ENCODE results near the gene CCDC88C. TPM values are rescaled to one million over a fixed set of nuclear protein-coding genes. Genes with fewer than 3 reads are reported as not detected.
A peak's percentile ranks its signal among the peaks of the same experiment; 100 is the strongest.
"Not testable (repeated sequence)": the region's sequence is repeated elsewhere in the genome, so short reads cannot be mapped to it uniquely, and the experiment has no call there.

The CCDC88C gene
- total RNA-seq, 1 donor from 2014 or later: 12.4 TPM

DNA sequence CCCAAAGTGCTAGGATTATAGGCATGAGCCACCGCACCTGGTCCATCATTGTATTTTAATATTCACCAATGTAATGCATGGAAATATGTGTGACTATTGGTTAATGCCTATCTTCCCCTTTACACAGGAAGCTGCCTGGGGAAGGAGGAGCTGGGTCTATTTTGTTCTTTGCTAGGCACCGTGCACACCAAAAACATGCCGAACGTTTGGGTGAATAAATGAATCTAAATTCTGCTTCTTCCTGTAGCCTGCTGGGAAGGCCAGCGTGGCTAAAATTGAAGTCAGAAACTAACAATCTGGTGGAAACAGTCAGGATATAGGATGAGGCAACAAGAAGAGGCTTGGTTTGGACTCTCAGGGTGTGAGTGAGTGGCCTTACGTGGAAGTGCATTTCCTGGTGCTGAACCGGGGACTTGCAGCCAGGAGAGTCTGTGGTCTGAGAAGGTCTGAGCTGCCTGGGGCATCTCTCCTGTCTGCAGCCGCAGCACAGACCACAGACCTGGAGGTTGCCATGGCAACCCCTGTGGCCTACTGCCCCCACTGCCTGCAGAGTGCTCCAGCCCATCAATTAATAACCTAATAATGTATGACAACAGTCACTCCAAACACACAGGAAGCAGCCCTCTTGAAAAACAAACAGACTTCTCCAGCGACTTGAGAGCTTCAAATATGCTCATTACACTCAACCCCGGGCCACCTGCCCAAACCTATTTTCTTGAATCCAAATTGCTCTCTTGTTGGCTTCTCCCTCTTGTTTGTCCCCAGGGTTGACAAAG is 167.6 kb downstream of the CCDC88C start:
- H3K27ac ChIP-seq (ENCODE audit: low read depth, low read length): no peak overlapping the region
- Mint-ChIP-seq H3K4me1 (ENCODE audit: low read depth, unreplicated experiment) (peaks cover 11% of the 10 kb centered on the region), H3K36me3 (ENCODE audit: low read depth, unreplicated experiment) (no peaks in the 10 kb centered on the region), H3K9me3 (ENCODE audit: unreplicated experiment) (peaks cover 5% of the 10 kb centered on the region), H3K27me3 (ENCODE audit: low read depth, unreplicated experiment) (peaks cover 7% of the 10 kb centered on the region), H3K27ac (ENCODE audit: unreplicated experiment) (peak overlapping the region; percentile 62), H3K4me3 (ENCODE audit: unreplicated experiment) (no peak overlapping the region)
- peaks cover 10% of the 10 kb centered on the region for H3K4me1 ChIP-seq (ENCODE audit: insufficient read depth, low read length)
- H2AFZ ChIP-seq (ENCODE audit: low read depth, low read length): peak overlapping the region; percentile 9
- H3K4me3 ChIP-seq (ENCODE audit: insufficient read depth, low read depth, low read length): no peak overlapping the region
- DNase-seq (ENCODE audit: low read depth) (peak; percentile 74), FAIRE-seq (no peak)
- no peaks in the 10 kb centered on the region for H3K9me3 ChIP-seq (ENCODE audit: insufficient read depth, low read depth, low read length)
- H3K9ac ChIP-seq (ENCODE audit: low read length): no peak overlapping the region
- no peak for TF ChIP-seq EZH2 (IDR thresholded peaks at IDR 0.05; ENCODE audit: insufficient read depth, low read length)
- TF ChIP-seq, protein P1, sequence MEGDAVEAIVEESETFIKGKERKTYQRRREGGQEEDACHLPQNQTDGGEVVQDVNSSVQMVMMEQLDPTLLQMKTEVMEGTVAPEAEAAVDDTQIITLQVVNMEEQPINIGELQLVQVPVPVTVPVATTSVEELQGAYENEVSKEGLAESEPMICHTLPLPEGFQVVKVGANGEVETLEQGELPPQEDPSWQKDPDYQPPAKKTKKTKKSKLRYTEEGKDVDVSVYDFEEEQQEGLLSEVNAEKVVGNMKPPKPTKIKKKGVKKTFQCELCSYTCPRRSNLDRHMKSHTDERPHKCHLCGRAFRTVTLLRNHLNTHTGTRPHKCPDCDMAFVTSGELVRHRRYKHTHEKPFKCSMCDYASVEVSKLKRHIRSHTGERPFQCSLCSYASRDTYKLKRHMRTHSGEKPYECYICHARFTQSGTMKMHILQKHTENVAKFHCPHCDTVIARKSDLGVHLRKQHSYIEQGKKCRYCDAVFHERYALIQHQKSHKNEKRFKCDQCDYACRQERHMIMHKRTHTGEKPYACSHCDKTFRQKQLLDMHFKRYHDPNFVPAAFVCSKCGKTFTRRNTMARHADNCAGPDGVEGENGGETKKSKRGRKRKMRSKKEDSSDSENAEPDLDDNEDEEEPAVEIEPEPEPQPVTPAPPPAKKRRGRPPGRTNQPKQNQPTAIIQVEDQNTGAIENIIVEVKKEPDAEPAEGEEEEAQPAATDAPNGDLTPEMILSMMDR (IDR thresholded peaks at IDR 0.05; ENCODE audit: insufficient read depth, low read depth, low read length): no peak
- H3K79me2 ChIP-seq (ENCODE audit: insufficient read depth, low read length): no peaks in the 10 kb centered on the region
- H4K20me1 ChIP-seq (ENCODE audit: insufficient read depth, low read length): no peaks in the 10 kb centered on the region
- peak overlapping the region; percentile 36 for H3K4me2 ChIP-seq (ENCODE audit: low read length)
- no peaks in the 10 kb centered on the region for H3K36me3 ChIP-seq (ENCODE audit: insufficient read depth, low read length)
- H3K27me3 ChIP-seq (ENCODE audit: insufficient read depth, low read length): peaks cover 2% of the 10 kb centered on the region

DNA sequence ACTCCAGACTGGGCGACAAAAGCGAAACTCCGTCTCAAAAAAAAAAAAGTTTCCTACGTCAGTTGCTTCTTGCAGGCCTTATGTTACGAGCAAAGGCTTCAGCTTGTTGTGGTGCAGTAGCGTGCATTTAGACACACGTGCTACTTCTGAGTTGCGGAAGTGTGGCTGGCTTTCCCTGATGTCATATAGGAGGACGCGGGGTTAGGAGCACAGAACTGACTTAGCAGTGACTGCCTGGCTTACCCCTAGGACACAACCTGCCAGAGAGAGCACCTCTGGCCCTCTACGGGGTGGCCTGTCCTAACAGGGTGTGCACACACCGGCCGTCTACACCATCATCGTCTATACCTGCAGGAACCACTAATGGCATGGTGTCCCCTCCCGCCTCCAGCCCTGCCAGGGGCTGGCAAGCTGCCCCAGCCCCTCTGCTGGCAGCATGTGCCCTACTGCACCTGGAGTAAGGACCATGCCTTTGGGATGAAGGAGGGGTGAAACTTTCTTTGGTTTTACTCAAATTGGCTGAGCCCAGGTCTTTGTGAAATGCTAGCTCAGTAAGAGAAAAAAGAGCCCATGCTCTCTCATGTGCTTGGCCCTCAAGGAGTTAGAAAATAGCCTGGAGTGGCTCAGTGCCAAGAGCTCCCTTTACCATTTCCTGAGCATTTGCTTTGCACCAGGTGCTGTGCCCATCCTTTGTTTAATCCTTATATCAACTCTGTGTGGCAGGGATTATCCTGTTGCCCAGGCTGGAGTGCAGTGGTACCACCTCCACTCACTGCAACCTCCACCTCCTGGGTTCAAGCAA is 171.4 kb downstream of the CCDC88C start:
- no peaks in the 10 kb centered on the region for H3K36me3 ChIP-seq (ENCODE audit: insufficient read depth, low read length)
- H3K4me1 Mint-ChIP-seq (ENCODE audit: low read depth, unreplicated experiment): peaks cover 29% of the 10 kb centered on the region
- H3K9me3 Mint-ChIP-seq (ENCODE audit: unreplicated experiment): peaks cover 9% of the 10 kb centered on the region
- FAIRE-seq (no peak), DNase-seq (ENCODE audit: low read depth) (no peak)
- H3K4me1 ChIP-seq (ENCODE audit: insufficient read depth, low read length): peaks cover 32% of the 10 kb centered on the region
- H3K9ac ChIP-seq (ENCODE audit: low read length): no peak overlapping the region
- H4K20me1 ChIP-seq (ENCODE audit: insufficient read depth, low read length): no peaks in the 10 kb centered on the region
- no peak overlapping the region for H3K27ac Mint-ChIP-seq (ENCODE audit: unreplicated experiment)
- H3K27me3 Mint-ChIP-seq (ENCODE audit: low read depth, unreplicated experiment): peaks cover 10% of the 10 kb centered on the region
- TF ChIP-seq EZH2 (IDR thresholded peaks at IDR 0.05; ENCODE audit: insufficient read depth, low read length): no peak
- TF ChIP-seq, protein P1 (IDR thresholded peaks at IDR 0.05; ENCODE audit: insufficient read depth, low read depth, low read length): no peak
- H3K4me3 ChIP-seq (ENCODE audit: insufficient read depth, low read depth, low read length): no peak overlapping the region
- no peak overlapping the region for H3K4me2 ChIP-seq (ENCODE audit: low read length)
- H3K36me3 Mint-ChIP-seq (ENCODE audit: low read depth, unreplicated experiment): no peaks in the 10 kb centered on the region
- H3K79me2 ChIP-seq (ENCODE audit: insufficient read depth, low read length): no peaks in the 10 kb centered on the region
- no peaks in the 10 kb centered on the region for H3K9me3 ChIP-seq (ENCODE audit: insufficient read depth, low read depth, low read length)
- no peaks in the 10 kb centered on the region for H3K27me3 ChIP-seq (ENCODE audit: insufficient read depth, low read length)
- H3K27ac ChIP-seq (ENCODE audit: low read depth, low read length): no peak overlapping the region
- no peak overlapping the region for H2AFZ ChIP-seq (ENCODE audit: low read depth, low read length)
- H3K4me3 Mint-ChIP-seq (ENCODE audit: unreplicated experiment): no peak overlapping the region

DNA sequence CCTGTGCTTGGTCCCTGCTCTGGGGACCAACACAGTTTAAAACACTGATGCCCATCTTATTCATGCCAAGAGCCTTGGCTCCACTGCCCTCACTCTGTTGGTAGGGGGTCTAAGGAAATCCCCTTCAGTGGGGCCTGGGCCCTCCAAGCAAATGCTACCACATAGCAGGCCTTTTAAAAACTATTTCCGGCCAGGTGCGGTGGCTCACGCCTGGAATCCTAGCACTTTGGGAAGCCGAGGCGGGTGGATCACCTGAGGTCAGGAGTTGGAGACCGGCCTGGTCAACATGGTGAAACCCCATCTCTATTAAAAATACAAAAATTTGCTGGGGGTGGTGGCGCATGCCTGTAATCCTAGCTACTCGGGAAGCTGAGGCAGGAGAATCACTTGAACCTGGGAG is 172.0 kb downstream of the CCDC88C start:
- not testable (repeated sequence) for H3K9me3 Mint-ChIP-seq (ENCODE audit: unreplicated experiment); H3K27me3 Mint-ChIP-seq (ENCODE audit: low read depth, unreplicated experiment); H3K36me3 ChIP-seq (ENCODE audit: insufficient read depth, low read length)

More for the DNA sequence above, 172.0 kb downstream of the CCDC88C start:
- H3K9me3 ChIP-seq (ENCODE audit: insufficient read depth, low read depth, low read length); H2AFZ ChIP-seq (ENCODE audit: low read depth, low read length); H4K20me1 ChIP-seq (ENCODE audit: insufficient read depth, low read length); H3K27me3 ChIP-seq (ENCODE audit: insufficient read depth, low read length); H3K4me2 ChIP-seq (ENCODE audit: low read length); DNase-seq (ENCODE audit: low read depth); H3K4me3 Mint-ChIP-seq (ENCODE audit: unreplicated experiment); FAIRE-seq; H3K27ac Mint-ChIP-seq (ENCODE audit: unreplicated experiment); H3K36me3 Mint-ChIP-seq (ENCODE audit: low read depth, unreplicated experiment); H3K27ac ChIP-seq (ENCODE audit: low read depth, low read length); H3K4me3 ChIP-seq (ENCODE audit: insufficient read depth, low read depth, low read length); H3K9ac ChIP-seq (ENCODE audit: low read length); H3K79me2 ChIP-seq (ENCODE audit: insufficient read depth, low read length): not testable (repeated sequence)
- peaks cover 32% of the 10 kb centered on the region for H3K4me1 ChIP-seq (ENCODE audit: insufficient read depth, low read length)
- peaks cover 27% of the 10 kb centered on the region for H3K4me1 Mint-ChIP-seq (ENCODE audit: low read depth, unreplicated experiment)
